Measurements from ENCODE around the gene NEDD4L. TPM values are rescaled to one million over a fixed set of nuclear protein-coding genes. Genes with fewer than 3 reads are reported as not detected.

NEDD4L gene
- total RNA-seq, 2 experiments from 2014 or later: 3.2 to 3.3 TPM

DNA sequence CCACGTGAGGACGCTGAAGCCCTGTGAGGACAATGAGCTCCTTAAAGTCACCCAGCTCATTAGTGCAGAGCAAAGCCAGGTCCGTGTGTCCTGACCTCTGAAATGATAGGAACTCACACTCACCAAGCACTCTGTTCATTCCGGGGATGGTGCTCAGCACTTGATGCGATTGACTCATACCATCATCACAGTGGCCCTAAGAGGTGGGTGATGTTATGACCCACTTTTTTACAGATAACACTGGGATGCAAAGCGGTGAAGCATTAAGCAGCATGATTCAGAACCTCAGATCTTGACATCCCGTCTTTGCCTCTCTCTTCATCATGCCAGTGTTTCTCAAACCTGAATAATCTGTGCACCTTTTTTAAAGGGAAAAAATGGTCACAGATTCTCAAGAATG lies 350.0 kb downstream of the NEDD4L start:
- H3K4me3 ChIP-seq (ENCODE audit: low read depth, low read length, poor library complexity, severe bottlenecking): no peak overlapping the region
- DNase-seq (ENCODE audit: low spot score): no peak
- TF ChIP-seq, protein P1, sequence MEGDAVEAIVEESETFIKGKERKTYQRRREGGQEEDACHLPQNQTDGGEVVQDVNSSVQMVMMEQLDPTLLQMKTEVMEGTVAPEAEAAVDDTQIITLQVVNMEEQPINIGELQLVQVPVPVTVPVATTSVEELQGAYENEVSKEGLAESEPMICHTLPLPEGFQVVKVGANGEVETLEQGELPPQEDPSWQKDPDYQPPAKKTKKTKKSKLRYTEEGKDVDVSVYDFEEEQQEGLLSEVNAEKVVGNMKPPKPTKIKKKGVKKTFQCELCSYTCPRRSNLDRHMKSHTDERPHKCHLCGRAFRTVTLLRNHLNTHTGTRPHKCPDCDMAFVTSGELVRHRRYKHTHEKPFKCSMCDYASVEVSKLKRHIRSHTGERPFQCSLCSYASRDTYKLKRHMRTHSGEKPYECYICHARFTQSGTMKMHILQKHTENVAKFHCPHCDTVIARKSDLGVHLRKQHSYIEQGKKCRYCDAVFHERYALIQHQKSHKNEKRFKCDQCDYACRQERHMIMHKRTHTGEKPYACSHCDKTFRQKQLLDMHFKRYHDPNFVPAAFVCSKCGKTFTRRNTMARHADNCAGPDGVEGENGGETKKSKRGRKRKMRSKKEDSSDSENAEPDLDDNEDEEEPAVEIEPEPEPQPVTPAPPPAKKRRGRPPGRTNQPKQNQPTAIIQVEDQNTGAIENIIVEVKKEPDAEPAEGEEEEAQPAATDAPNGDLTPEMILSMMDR (conservative IDR thresholded peaks at IDR 0.05; ENCODE audit: low read length): no peak
- no peak for TF ChIP-seq EZH2phosphoT487 (IDR thresholded peaks at IDR 0.05; ENCODE audit: borderline replicate concordance, low read depth, low read length)
- ChIA-PET CTCF (ENCODE audit: unreplicated experiment) (no interaction called here), POLR2A (no interaction called here)
- no peaks in the 10 kb centered on the region for H3K4me1 ChIP-seq (ENCODE audit: insufficient read depth, low read length, poor library complexity, severe bottlenecking)
- H4K20me1 ChIP-seq (ENCODE audit: insufficient read depth, low read length): no peaks in the 10 kb centered on the region
- no TSS peak for BruUV-seq (replicated peaks)
- H3K9me3 ChIP-seq (ENCODE audit: low read length): no peaks in the 10 kb centered on the region
- no peak overlapping the region for H3K27ac ChIP-seq (ENCODE audit: low read depth, low read length, poor library complexity, severe bottlenecking)
- H2AFZ ChIP-seq (ENCODE audit: low read length): no peak overlapping the region
- H3K79me2 ChIP-seq (ENCODE audit: insufficient read depth, low read depth, low read length): no peaks in the 10 kb centered on the region
- no peaks in the 10 kb centered on the region for H3K36me3 ChIP-seq (ENCODE audit: insufficient read depth, low read length)
- intact Hi-C loops (cut with micrococcal nuclease; ENCODE audit: unreplicated experiment): no loop called here
- no peaks in the 10 kb centered on the region for H3K9me2 ChIP-seq (ENCODE audit: insufficient read depth, low read length)
- H3K4me2 ChIP-seq (ENCODE audit: low read length): no peak overlapping the region

DNA sequence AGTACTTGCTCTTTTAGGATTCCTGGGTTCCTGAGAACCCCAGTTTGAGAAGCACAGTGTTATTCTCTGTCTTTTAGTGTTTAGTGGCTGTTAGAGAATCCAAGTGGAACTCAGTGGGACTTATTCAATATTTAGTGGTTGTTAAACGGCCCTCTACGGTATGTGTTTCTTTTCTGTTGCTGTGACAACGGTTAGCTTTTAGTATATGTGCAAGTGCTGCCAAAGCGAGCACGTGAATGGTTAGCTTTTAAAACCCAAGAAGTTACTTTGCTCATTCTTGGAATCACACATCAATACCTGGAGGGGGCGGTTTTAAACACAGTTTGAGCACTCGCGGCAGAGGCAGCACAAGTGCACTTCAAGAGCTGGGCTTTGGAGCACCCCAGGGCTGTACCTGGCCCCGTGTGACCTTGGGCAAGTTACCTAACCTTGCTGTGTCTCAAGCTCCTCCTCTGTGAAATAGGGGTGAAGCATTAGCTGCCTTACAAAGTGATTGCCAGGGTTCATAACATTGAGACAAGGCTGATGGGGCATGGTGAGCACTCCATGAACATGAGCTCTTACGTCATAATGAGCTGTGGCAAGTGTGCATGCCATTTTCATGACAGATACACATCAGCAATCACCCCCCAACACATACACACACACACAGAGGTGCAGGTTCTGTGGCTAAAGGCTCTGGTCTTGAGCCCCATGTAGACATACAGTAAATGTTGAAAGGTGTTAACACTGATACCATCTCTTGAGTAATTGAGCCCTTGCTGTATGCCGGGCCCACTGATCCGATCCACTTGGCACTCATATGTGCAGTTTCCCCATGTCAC lies 350.8 kb downstream of the NEDD4L start:
- POLR2A ChIA-PET: no interaction called here
- no TSS peak for BruUV-seq (replicated peaks)
- H3K4me1 ChIP-seq (ENCODE audit: insufficient read depth, low read length, poor library complexity, severe bottlenecking): no peaks in the 10 kb centered on the region
- TF ChIP-seq, protein P1 (conservative IDR thresholded peaks at IDR 0.05; ENCODE audit: low read length): no peak
- no peak for TF ChIP-seq EZH2phosphoT487 (IDR thresholded peaks at IDR 0.05; ENCODE audit: borderline replicate concordance, low read depth, low read length)
- H3K27ac ChIP-seq (ENCODE audit: low read depth, low read length, poor library complexity, severe bottlenecking): no peak overlapping the region
- H3K4me3 ChIP-seq (ENCODE audit: low read depth, low read length, poor library complexity, severe bottlenecking): no peak overlapping the region
- H3K4me2 ChIP-seq (ENCODE audit: low read length): no peak overlapping the region
- no peaks in the 10 kb centered on the region for H3K9me2 ChIP-seq (ENCODE audit: insufficient read depth, low read length)
- H3K79me2 ChIP-seq (ENCODE audit: insufficient read depth, low read depth, low read length): no peaks in the 10 kb centered on the region
- DNase-seq (ENCODE audit: low spot score): no peak
- no peaks in the 10 kb centered on the region for H3K9me3 ChIP-seq (ENCODE audit: low read length)
- intact Hi-C loops (cut with micrococcal nuclease; ENCODE audit: unreplicated experiment): no loop called here
- H4K20me1 ChIP-seq (ENCODE audit: insufficient read depth, low read length): no peaks in the 10 kb centered on the region
- no peak overlapping the region for H2AFZ ChIP-seq (ENCODE audit: low read length)
- no peaks in the 10 kb centered on the region for H3K36me3 ChIP-seq (ENCODE audit: insufficient read depth, low read length)
- CTCF ChIA-PET (ENCODE audit: unreplicated experiment): no interaction called here

DNA sequence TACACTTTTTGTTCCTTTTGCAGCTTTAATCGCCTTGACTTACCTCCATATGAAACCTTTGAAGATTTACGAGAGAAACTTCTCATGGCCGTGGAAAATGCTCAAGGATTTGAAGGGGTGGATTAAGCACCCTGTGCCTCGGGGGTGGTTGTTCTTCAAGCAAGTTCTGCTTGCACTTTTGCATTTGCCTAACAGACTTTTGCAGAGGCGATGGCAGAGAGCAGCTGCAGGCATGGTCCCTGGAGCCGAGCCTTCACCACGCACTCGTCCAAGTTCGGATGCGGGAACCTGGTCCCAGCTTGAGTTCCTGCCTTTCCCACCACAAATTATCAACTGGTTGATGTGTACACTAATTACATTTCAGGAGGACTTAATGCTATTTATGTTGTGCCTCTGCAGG lies 352.1 kb downstream of the NEDD4L start:
- Histone ChIP-seq H3K9me2 (ENCODE audit: insufficient read depth, low read length) (no peaks in the 10 kb centered on the region), H3K79me2 (ENCODE audit: insufficient read depth, low read depth, low read length) (no peaks in the 10 kb centered on the region), H3K36me3 (ENCODE audit: insufficient read depth, low read length) (no peaks in the 10 kb centered on the region), H3K4me2 (ENCODE audit: low read length) (no peak overlapping the region), H3K9me3 (ENCODE audit: low read length) (no peaks in the 10 kb centered on the region), H3K4me3 (ENCODE audit: low read depth, low read length, poor library complexity, severe bottlenecking) (no peak overlapping the region), H3K27ac (ENCODE audit: low read depth, low read length, poor library complexity, severe bottlenecking) (no peak overlapping the region), H3K4me1 (ENCODE audit: insufficient read depth, low read length, poor library complexity, severe bottlenecking) (no peaks in the 10 kb centered on the region), H4K20me1 (ENCODE audit: insufficient read depth, low read length) (no peaks in the 10 kb centered on the region), H2AFZ (ENCODE audit: low read length) (no peak overlapping the region)
- TF ChIP-seq, protein P1 (conservative IDR thresholded peaks at IDR 0.05; ENCODE audit: low read length): no peak
- TF ChIP-seq EZH2phosphoT487 (IDR thresholded peaks at IDR 0.05; ENCODE audit: borderline replicate concordance, low read depth, low read length): no peak
- ChIA-PET POLR2A (no interaction called here), CTCF (ENCODE audit: unreplicated experiment) (no interaction called here)
- DNase-seq (ENCODE audit: low spot score): no peak
- BruUV-seq (replicated peaks): no TSS peak
- intact Hi-C loops (cut with micrococcal nuclease; ENCODE audit: unreplicated experiment): no loop called here

All from OCI-LY7 (cell line).